Measurements from ENCODE around the gene TRPM5. TPM values are rescaled to one million over a fixed set of nuclear protein-coding genes. Genes with fewer than 3 reads are reported as not detected.

Gene TRPM5
- total RNA-seq, 1 donor from 2014 or later: 0.46 TPM

DNA sequence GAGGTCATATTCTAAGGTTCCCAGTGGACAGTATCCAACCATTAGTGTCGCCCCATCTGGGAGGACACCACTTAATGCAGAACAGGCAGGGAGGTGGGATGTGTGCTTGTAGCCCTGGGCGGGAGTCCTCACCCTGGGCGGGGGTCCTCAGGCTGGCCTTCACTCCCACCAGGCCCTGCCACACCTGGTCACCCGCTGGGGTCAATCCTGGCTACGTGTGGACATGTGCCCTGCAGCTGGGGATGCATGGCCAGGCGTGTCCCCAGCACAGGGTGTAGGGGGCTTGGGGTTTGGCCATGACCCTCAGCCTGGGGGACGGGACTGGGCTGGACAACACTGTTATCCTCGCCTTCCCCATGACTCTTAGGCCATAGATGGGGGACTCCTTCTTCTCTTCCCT is 18.8 kb downstream of the TRPM5 start:
- H3K27ac Mint-ChIP-seq: no peak overlapping the region
- TF ChIP-seq, protein P1, sequence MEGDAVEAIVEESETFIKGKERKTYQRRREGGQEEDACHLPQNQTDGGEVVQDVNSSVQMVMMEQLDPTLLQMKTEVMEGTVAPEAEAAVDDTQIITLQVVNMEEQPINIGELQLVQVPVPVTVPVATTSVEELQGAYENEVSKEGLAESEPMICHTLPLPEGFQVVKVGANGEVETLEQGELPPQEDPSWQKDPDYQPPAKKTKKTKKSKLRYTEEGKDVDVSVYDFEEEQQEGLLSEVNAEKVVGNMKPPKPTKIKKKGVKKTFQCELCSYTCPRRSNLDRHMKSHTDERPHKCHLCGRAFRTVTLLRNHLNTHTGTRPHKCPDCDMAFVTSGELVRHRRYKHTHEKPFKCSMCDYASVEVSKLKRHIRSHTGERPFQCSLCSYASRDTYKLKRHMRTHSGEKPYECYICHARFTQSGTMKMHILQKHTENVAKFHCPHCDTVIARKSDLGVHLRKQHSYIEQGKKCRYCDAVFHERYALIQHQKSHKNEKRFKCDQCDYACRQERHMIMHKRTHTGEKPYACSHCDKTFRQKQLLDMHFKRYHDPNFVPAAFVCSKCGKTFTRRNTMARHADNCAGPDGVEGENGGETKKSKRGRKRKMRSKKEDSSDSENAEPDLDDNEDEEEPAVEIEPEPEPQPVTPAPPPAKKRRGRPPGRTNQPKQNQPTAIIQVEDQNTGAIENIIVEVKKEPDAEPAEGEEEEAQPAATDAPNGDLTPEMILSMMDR (conservative IDR thresholded peaks at IDR 0.05): no peak
- H3K9me3 Mint-ChIP-seq: no peaks in the 10 kb centered on the region
- DNase-seq (ENCODE audit: extremely low spot score, unreplicated experiment): no peak
- H3K27me3 Mint-ChIP-seq: no peaks in the 10 kb centered on the region
- H3K4me3 Mint-ChIP-seq: no peak overlapping the region
- H3K4me1 Mint-ChIP-seq (ENCODE audit: unreplicated experiment): no peaks in the 10 kb centered on the region
- no peaks in the 10 kb centered on the region for H3K36me3 Mint-ChIP-seq

DNA sequence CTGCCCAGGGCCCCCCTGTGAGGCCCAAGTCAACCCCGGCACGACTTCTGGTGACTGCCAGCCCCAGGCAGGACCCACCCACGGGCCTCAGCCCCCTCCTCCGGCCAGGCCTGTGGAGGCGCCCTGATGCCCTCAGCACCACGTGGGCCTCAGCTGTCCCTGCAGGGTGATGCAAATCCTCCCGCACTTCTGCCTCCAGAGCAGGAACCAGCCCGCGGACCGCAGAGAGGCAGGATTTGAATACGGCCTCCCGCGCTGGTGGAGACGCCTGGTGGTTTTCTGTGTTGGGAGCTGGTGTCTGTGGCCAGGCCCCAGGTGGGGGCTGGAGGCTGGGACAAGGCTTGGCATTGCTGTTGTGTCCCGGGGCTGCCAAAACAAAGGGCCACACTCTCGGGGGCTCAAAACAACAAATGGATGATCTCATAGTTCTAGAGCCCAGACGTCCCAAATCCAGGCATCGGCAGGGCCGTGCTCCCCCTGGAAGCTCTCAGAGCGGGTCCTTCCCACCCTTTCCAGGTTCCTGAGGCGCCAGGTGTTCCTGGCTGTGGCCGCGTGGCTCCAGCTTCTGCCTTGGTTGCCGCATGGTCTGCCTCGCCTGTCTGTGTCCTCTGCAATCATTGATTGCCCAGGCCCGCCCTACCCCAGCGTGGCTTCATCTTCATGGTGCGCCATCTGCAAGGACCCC is 19.4 kb downstream of the TRPM5 start:
- H3K27me3 Mint-ChIP-seq: no peaks in the 10 kb centered on the region
- no peaks in the 10 kb centered on the region for H3K9me3 Mint-ChIP-seq
- TF ChIP-seq, protein P1 (conservative IDR thresholded peaks at IDR 0.05): no peak
- no peak for DNase-seq (ENCODE audit: extremely low spot score, unreplicated experiment)
- H3K4me1 Mint-ChIP-seq (ENCODE audit: unreplicated experiment): no peaks in the 10 kb centered on the region
- H3K36me3 Mint-ChIP-seq: no peaks in the 10 kb centered on the region
- H3K27ac Mint-ChIP-seq: no peak overlapping the region
- H3K4me3 Mint-ChIP-seq: no peak overlapping the region

DNA sequence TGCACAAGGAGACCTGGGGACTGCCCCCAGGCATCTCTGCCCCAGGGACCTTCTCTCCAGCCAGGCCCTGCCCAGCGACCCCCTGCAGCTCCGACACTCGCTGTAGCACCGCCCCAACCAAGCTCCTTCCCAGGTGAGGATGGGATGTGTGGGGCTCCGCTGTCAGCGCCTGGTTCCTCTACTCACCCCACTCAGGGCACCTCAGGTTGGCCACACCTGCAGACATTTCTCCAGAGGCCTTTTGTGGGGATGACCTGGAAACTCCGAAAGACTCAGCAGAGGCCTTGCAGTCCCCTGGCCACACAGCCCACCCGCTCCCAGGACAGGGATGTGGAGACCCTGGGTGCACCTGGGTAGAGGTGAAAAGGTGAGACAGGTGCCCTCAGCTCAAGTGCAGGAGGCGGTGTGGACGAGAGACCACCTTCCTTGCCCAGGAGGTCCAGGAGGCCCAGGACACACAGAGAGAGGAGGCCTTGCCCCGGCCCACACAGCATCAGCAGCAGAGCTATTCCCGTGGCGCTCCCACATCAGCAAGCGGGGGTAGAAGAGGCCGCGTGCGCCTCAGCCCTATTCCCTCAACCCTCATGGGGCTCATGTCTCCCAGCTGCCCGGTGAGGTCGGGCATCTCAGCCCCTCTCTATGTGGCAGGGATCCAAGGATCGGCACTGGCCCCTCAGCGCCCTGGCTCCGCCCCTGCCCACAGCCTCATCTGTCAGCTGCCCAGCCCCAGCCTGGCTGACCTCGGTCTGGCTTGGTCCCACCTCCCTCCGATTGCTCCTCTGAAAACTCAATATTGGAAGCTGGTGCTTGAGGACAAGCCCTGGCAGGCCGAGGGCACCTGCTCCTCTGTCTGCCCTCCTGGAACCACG is 20.9 kb downstream of the TRPM5 start:
- H3K36me3 Mint-ChIP-seq: no peaks in the 10 kb centered on the region
- H3K4me1 Mint-ChIP-seq (ENCODE audit: unreplicated experiment): no peaks in the 10 kb centered on the region
- H3K27me3 Mint-ChIP-seq: no peaks in the 10 kb centered on the region
- DNase-seq (ENCODE audit: extremely low spot score, unreplicated experiment): no peak
- H3K9me3 Mint-ChIP-seq: no peaks in the 10 kb centered on the region
- H3K27ac Mint-ChIP-seq: no peak overlapping the region
- no peak overlapping the region for H3K4me3 Mint-ChIP-seq
- TF ChIP-seq, protein P1 (conservative IDR thresholded peaks at IDR 0.05): no peak

DNA sequence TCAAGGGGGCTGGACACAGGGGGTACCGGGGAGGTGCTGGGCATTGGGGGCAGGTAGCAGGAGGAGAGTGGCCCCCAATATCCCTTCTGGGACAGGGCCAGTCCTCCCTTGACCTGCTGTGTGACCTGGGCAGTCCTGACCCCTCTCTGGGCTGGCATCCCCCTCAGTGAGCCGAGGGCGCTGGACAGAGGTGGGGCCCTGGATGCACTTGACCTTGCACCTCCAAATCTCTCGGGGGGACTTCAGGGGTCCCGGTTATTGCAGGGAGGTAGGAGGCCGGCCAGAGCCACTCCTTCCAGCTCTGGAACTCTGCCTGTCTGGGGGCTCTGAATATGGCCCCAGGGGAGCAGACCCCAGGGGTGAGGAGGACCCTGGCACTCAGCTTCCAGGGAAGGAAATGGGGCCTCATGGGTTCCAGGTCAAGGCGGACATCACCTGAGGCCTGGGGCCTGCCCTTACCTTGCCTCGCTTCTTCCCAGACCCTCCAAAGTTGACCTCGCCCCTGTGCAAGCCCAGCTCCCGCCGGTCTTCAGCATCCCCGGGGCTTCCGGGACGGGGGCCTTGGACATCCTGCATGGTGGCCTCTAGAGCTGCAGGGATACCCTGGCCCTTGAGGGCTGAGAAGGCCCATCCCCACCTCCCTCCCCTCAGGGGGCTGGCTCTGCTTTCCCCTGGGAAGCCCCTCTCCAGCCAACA is 21.7 kb downstream of the TRPM5 start:
- no peak overlapping the region for H3K27ac Mint-ChIP-seq
- H3K4me3 Mint-ChIP-seq: no peak overlapping the region
- DNase-seq (ENCODE audit: extremely low spot score, unreplicated experiment): no peak
- H3K4me1 Mint-ChIP-seq (ENCODE audit: unreplicated experiment): no peaks in the 10 kb centered on the region
- TF ChIP-seq, protein P1 (conservative IDR thresholded peaks at IDR 0.05): no peak
- no peaks in the 10 kb centered on the region for H3K36me3 Mint-ChIP-seq
- H3K9me3 Mint-ChIP-seq: no peaks in the 10 kb centered on the region
- no peaks in the 10 kb centered on the region for H3K27me3 Mint-ChIP-seq

DNA sequence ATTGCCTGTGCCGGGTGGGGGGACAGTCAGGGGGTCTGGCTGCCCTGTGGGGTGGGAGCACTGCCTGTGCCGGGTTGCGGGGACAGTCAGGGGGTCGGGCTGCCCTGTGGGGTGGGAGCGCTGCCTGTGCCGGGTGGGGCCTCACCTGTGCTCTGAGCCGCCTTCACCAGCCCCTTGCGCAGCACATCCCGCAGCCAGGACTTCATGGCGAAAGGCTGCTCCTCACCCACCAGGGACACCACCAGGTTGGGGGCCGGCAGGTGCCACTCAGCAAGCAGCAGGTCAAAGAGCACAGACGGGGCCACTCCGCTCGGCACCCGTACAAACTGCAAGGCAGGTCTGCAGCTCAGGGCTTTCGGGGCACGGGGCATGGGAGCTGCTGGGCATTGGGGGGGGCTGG is 22.3 kb downstream of the TRPM5 start:
- Mint-ChIP-seq H3K27ac (no peak overlapping the region), H3K4me3 (no peak overlapping the region), H3K36me3 (no peaks in the 10 kb centered on the region), H3K27me3 (no peaks in the 10 kb centered on the region), H3K4me1 (ENCODE audit: unreplicated experiment) (no peaks in the 10 kb centered on the region), H3K9me3 (no peaks in the 10 kb centered on the region)
- TF ChIP-seq, protein P1 (conservative IDR thresholded peaks at IDR 0.05): no peak
- DNase-seq (ENCODE audit: extremely low spot score, unreplicated experiment): no peak

Measured in type B pancreatic cell (in vitro differentiated cells).